ENCODE data around the gene NEAT1.
"Not testable (repeated sequence)": the region's sequence is repeated elsewhere in the genome, so short reads cannot be mapped to it uniquely, and the experiment has no call there.

The NEAT1 gene

GRCh38 chr11:65410936-65411680 is 11.5 kb upstream of the NEAT1 start:
- no peak for DNase-seq

DNA sequence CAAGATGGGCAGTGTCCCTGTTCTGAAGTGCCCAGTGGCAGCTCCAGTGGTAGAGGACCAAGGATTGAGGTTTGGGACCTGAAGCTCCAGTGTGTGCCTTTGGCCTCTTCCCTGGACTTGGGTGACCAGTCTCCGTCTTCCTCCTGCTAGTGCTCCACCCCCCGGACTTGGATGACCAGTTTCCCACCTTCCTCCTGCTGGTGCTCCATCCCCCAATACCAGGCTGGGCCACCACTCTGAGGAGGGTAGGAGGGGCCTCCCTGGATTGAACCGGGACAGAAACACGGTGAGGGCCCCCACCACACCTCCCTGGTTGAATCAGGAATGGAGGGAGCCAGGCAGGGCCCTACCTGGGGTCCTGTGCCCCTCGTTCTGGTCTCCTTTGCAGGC is 10.9 kb upstream of the NEAT1 start:
- no peak for DNase-seq

DNA sequence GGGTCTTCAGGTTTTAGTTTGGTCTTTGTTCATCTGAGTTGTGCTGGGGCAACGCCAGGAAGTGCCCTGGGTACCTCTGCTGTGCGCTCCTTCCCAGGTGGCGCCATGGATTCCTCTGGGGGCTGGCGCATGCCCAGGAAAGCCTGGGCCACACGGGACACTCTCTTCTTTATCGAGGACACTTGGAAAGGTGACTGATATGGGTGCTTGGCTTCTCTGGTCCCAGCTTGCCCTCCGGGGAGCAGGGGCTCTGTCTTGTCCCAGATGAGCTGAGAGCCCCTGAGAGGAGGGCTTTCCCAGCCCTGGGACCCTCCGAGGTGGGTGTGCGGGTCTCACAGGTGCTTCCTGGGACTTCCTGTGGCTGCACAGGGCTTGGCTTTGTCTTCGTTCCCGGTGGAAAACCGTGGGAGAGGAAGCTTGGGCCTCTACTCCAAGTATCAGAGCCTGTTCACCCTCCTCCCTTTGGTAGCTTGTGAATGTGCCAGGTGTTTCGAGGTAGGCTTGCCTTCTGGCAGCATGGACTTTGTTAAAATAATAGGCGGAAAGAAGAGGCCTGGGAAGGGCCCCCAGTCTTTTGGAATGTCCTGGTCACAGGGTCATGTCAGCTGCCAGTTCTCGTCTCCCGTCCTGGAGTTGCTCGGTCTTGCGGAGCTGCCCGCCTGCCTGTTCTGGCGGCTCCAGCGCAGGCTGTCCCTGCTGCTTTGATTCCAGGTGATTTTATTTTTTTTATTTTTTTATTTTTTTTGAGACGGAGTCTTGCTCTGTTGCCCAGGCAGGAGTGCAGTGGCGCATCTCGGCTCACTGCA is 10.1 kb upstream of the NEAT1 start:
- DNase-seq, result no peak

GRCh38 chr11:65413077-65413664 is 9.4 kb upstream of the NEAT1 start:
- DNase-seq, result not testable (repeated sequence)

- DNase-seq, result peak in 1 of 4 experiments; percentile 3
Observed at GRCh38 chr11:65414776-65415498, 7.7 kb upstream of the NEAT1 start.

GRCh38 chr11:65415499-65416340 is 6.9 kb upstream of the NEAT1 start:
- peak in 1 of 4 experiments; percentile 3 for DNase-seq

DNA sequence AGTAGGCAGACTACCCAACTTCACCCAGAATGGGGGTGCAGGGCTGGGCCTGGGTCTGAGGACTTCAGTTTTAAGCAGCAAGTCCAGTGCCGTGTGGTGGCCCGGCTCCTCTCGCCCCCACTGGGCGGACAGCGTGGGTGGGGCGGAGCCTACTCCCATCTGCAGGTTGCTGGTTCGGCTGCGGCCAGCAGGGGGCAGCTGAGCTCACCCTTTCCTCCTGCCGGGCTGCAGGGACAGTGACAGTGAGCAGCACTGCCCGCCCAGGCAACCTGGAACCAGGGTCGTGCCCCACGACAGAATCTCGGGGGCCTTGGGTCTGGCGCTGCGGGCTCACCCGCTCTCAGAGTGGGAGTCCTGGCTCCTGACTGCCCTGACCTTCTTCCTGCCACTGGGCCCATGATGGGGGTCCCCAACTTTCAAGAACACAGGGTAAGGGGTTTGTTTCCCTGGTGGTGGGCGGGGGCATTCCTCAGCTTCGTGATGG is 6.2 kb upstream of the NEAT1 start:
- DNase-seq, result peak; percentile 92 to 95 (median 94)

GRCh38 chr11:65416841-65417701 is 5.5 kb upstream of the NEAT1 start:
- DNase-seq, result peak; percentile 59 to 82 (median 74)

- peak; percentile 69 to 82 (median 80) for DNase-seq
Observed at GRCh38 chr11:65417702-65418430, 4.7 kb upstream of the NEAT1 start.

GRCh38 chr11:65418431-65418680 is 4.2 kb upstream of the NEAT1 start:
- no peak for DNase-seq

DNA sequence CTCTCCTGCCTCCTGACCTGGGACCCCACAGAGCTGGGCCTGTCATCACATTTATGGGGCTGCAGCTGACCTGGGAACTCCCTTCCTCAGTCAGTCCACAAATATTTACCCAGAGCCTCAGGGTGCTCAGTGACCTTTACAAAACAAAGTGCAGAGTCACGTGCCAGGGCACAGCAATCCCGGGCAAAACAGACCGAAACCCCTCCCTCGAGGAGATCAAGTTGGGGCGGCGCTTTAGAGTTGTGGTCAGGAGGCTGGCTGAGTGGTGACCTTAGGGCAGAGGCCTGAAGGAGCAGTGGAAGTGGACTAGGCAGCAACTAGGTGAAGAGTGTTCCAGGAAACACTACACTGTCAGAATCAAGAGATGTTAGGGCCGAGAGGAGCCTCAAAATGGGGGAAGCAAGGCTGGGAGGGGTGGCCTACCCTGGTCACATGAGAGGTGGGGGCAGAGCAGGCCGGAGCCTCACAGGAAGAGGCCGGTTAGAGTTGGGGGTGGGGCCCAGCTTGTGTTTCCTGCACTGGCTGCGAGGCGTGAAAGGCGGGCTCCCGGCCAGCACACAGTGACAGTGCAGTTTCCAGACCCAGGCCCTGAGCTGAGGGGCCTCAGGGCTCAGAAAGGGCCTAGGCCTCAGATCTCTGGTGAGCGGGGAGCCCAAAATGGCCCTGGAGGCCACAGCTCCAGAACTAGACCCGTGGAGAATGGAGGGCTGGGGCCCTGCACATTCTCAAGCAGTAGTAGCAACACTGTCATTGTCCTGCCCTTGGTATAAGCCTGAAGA is 3.7 kb upstream of the NEAT1 start:
- peak; percentile 96 to 98 (median 98) for DNase-seq

DNA sequence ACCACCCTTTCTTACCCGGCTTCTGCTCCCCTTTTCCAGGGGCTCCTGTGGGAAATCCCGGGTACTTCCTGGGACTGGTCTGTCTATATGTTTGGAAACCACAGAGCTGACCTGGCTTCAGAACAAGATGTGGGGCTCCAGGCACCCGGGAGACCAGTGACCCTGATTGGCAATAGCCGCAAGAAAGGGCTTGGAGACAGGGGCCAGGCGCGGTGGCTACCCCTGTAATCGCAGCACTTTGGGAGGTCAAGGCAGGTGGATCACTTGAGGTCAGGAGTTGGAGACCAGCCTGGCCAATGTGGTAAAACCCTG is 3.2 kb upstream of the NEAT1 start:
- no peak for DNase-seq

DNA sequence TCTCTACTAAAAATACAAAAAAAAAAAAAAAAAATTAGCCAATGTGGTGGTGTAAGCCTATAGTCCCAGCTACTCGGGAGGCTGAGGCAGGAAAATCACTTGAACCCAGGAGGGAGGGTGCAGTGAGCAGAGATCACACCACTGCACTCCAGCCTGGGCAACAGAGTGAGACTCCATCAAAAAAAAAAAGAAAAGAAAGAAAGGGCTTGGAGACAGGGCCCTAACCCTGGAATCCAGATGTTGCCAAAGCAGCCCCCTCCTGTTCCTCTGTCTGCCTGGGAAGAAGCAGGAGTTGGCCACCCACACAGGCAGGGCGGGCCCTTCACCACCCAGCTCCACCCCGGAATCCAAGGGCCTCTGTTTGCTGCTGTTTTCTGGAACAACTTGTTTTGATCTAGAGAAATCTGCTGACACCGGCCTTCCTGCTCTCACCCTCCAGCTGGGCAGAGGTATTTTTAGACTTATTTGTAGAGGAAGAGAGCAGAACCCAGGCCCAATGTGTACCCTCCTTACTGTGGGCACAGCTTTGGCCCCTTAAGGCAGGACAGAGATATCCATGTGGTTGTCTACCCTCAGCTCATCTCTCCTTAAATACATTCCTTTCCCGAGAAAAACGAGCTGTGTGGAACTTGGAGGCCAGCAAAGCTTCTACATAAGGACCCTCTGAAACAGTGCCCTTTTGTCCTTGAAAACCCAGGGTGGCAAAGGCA is 2.7 kb upstream of the NEAT1 start:
- DNase-seq, result peak; percentile 96 to 99 (median 98)

GRCh38 chr11:65420506-65420905 is 2.1 kb upstream of the NEAT1 start:
- DNase-seq, result no peak

DNA sequence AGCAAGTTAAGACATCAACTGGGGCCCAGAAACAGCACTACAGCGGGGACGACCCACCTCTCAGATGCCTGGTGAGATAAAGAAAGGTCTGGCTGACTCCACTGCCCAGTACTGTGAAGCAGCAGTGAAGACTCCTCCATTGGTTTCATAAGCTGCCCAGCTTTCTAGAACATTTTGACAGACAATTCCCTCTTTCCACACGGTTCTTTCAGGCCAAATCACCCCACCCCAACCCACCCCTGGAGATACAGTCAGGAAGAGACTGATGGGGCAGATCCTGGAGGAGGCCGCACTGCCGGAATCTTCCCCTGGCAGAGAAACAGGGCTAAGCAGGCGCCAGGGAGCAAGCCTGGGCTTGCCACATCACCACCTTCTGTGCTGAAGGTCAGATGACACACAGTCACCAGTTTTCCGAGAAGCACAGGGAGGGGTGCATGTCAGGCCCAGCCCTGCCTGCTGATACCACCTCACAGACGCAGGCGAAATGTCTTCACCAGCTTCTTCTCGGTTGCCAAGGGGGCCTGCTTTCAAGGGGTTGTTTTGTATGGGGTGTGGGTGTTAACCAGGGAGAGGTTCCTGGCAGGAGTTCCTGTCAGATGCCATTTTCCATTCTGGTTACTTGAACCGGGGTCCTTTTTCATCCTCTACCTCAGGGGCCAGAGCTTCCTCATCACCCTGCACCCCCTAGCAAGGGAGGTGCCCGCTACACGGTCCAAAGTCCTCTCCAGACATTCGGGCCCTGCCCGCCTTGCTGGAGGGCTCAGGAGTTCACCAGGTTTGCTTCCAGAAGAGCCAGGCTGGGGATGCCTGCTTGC is 1.4 kb upstream of the NEAT1 start:
- DNase-seq, result peak; percentile 97 to 99 (median 97)

- peak; percentile 99 to 100 (median 100) for DNase-seq
Observed at GRCh38 chr11:65421794-65422632, 585 bp upstream of the NEAT1 start.
